PC-3 (cell line): Measurements from ENCODE around the gene ARHGEF6. TPM values are rescaled to one million over a fixed set of nuclear protein-coding genes. Genes with fewer than 3 reads are reported as not detected.

Experiments
- ATAC-seq: fragments of 200-7000 bp; cut with Tn5 transposase; 2 replicates; pipeline ENCODE4 v1.9.1; 2020; ENCODE audit warnings: mild to moderate bottlenecking, moderate library complexity
- BruUV-seq: library from RNA; stranded (reverse); fragments of 400-500 nt; replicated peaks from 2 replicates; lab custom pipeline; 2021; lab: Mats Ljungman, UMichigan
- CTCF ChIA-PET: fragments of 300-600 bp; sonication (Branson Sonifier 250); formaldehyde crosslinking; loops from one replicate; lab custom pipeline; 2022; ENCODE audit warnings: antibody characterized with exemption; lab: Charles Lee
- POLR2A ChIA-PET: fragments of 300-600 bp; sonication (Branson Sonifier 250); formaldehyde crosslinking; loops from one replicate; lab custom pipeline; 2022; ENCODE audit warnings: antibody characterized with exemption; ENCODE audit not compliant: unreplicated experiment; lab: Charles Lee
- DNase-seq: peaks from one replicate; pipeline ENCODE4 v3.0.0-alpha.2; 2015
- H2AFZ ChIP-seq: fragments of 300-600 bp; sonication (generic); 2 replicates; pipeline ENCODE4 v1.6.0; 2016; ENCODE audit warnings: antibody characterized with exemption, low read length
- H3F3A ChIP-seq: fragments of 300-600 bp; sonication (generic); one replicate; pipeline ENCODE4 v1.6.0; 2017; ENCODE audit warnings: antibody characterized with exemption, low read length, control low read depth, mild to moderate bottlenecking; ENCODE audit not compliant: unreplicated experiment
- H3K27ac ChIP-seq: fragments of 300-600 bp; sonication (generic); 2 replicates; pipeline ENCODE4 v1.5.1; 2016; ENCODE audit warnings: mild to moderate bottlenecking, low read length
- H3K27me3 ChIP-seq: fragments of 300-600 bp; sonication (generic); 2 replicates; pipeline ENCODE4 v1.6.1; 2016; ENCODE audit warnings: low read length, mixed read lengths
- H3K36me3 ChIP-seq: fragments of 300-600 bp; sonication (generic); 2 replicates; pipeline ENCODE4 v1.6.1; 2016; ENCODE audit warnings: low read depth, mixed run types, low read length, mixed read lengths
- H3K4me1 ChIP-seq: fragments of 300-600 bp; sonication (generic); 2 replicates; pipeline ENCODE4 v1.5.1; 2016; ENCODE audit warnings: low read length; ENCODE audit not compliant: insufficient read depth
- H3K4me2 ChIP-seq: fragments of 300-600 bp; sonication (generic); 2 replicates; pipeline ENCODE4 v1.6.0; 2016; ENCODE audit warnings: low read length
- H3K4me3 ChIP-seq: fragments of 300-600 bp; sonication (generic); 2 replicates; pipeline ENCODE4 v1.5.1; 2016; ENCODE audit warnings: mild to moderate bottlenecking, low read length, mixed read lengths
- H3K79me2 ChIP-seq: fragments of 300-600 bp; sonication (generic); 2 replicates; pipeline ENCODE4 v1.6.1; 2017; ENCODE audit warnings: low read length, mixed read lengths
- H3K9ac ChIP-seq: fragments of 300-600 bp; sonication (generic); 2 replicates; pipeline ENCODE4 v1.6.0; 2016; ENCODE audit warnings: mild to moderate bottlenecking, low read length
- H3K9me2 ChIP-seq: fragments of 300-600 bp; sonication (generic); replicated peaks from 2 replicates; pipeline ENCODE4 v1.6.1; 2016; ENCODE audit warnings: mixed run types, low read length, mixed read lengths
- H3K9me3 ChIP-seq: fragments of 300-600 bp; sonication (generic); 2 replicates; pipeline ENCODE4 v1.6.1; 2016; ENCODE audit warnings: low read length, mixed read lengths
- H4K20me1 ChIP-seq: fragments of 300-600 bp; sonication (generic); 2 replicates; pipeline ENCODE4 v1.6.1; 2016; ENCODE audit warnings: low read length, mixed read lengths
- EZH2 ChIP-seq: fragments of 300-600 bp; sonication (generic); IDR thresholded peaks from one replicate; pipeline ENCODE4 v1.6.1; 2017; ENCODE audit warnings: antibody characterized with exemption, mild to moderate bottlenecking, low read length; ENCODE audit not compliant: unreplicated experiment
- EZH2phosphoT487 ChIP-seq: fragments of 300-600 bp; sonication (generic); IDR thresholded peaks from 2 replicates; pipeline ENCODE4 v1.6.1; 2018; ENCODE audit warnings: mild to moderate bottlenecking, antibody characterized with exemption, low read length, borderline replicate concordance
- intact Hi-C: fragments of 100-400 bp; cut with micrococcal nuclease; formaldehyde crosslinking; loops from 2 replicates; pipeline ENCODE4 v1.9.0; 2023
- total RNA-seq: library from RNA; depleted of rRNA; stranded (reverse); fragments of >200 nt; gene quantifications from 2 replicates; pipeline ENCODE4 v1.2.3, GENCODE V29; 2014
- TF ChIP-seq, protein P1 (sequence below): fragments of 300-600 bp; sonication (generic); conservative IDR thresholded peaks from 2 replicates; pipeline ENCODE4 v1.5.1; 2017; ENCODE audit warnings: antibody characterized with exemption, low read depth, mild to moderate bottlenecking, low read length

ARHGEF6 gene
- total RNA-seq, 1 experiment from 2014 or later, result 3.3 TPM

DNA sequence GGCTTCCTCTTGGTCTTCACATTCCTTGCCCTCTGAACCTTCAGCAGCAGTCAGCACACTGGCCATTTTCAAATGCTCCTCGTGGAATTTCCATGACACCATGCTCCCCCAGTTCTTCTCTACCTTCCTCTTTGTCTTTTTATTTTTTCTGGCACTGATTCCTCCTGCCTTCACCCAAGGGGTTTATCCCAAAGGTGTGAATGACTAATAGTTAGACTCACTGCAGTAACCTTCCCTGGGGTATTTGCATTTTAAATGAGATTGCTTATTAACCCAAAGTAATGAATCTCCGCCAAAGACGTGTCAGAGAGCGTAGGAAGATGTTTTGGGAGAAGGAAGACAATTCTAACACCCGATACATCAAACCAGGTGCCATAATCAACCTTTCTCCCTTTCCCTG is 96.6 kb downstream of the ARHGEF6 start:
- ChIA-PET CTCF (no interaction called here), POLR2A (no interaction called here)
- Histone ChIP-seq H3K9me2 (no peaks in the 10 kb centered on the region), H3K27ac (no peak overlapping the region), H3K4me2 (no peak overlapping the region), H3K27me3 (no peaks in the 10 kb centered on the region), H3F3A (no peaks in the 10 kb centered on the region), H3K79me2 (no peaks in the 10 kb centered on the region), H3K4me1 (no peaks in the 10 kb centered on the region), H2AFZ (no peak overlapping the region), H4K20me1 (no peaks in the 10 kb centered on the region), H3K9ac (no peak overlapping the region), H3K4me3 (no peak overlapping the region), H3K36me3 (no peaks in the 10 kb centered on the region), H3K9me3 (no peaks in the 10 kb centered on the region)
- intact Hi-C loops, result no loop called here
- TF ChIP-seq EZH2phosphoT487 (no peak), EZH2 (no peak)
- TF ChIP-seq, protein P1, sequence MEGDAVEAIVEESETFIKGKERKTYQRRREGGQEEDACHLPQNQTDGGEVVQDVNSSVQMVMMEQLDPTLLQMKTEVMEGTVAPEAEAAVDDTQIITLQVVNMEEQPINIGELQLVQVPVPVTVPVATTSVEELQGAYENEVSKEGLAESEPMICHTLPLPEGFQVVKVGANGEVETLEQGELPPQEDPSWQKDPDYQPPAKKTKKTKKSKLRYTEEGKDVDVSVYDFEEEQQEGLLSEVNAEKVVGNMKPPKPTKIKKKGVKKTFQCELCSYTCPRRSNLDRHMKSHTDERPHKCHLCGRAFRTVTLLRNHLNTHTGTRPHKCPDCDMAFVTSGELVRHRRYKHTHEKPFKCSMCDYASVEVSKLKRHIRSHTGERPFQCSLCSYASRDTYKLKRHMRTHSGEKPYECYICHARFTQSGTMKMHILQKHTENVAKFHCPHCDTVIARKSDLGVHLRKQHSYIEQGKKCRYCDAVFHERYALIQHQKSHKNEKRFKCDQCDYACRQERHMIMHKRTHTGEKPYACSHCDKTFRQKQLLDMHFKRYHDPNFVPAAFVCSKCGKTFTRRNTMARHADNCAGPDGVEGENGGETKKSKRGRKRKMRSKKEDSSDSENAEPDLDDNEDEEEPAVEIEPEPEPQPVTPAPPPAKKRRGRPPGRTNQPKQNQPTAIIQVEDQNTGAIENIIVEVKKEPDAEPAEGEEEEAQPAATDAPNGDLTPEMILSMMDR, result no peak
- no TSS peak for BruUV-seq
- DNase-seq, result no peak
- ATAC-seq, result no peak

DNA sequence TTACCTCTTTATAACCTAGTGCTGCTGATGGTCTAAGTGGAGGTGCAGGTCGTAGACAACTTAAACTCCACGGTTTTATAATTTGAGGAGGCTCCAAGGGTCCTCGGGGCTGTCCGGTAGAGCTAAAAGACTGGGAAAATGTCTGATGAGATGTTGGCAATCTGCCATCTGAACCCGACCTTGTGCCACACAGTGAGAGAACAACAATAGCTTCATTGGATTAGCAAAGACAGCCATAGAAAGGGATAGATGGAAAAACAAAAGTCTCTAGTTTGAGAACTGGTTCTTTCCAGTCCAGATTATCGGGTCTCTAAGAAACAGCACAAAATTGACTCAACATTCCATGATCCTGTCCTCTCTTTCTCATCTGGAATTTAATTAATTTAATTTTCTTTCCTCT is 101.2 kb downstream of the ARHGEF6 start:
- Histone ChIP-seq H3K4me1 (no peaks in the 10 kb centered on the region), H4K20me1 (no peaks in the 10 kb centered on the region), H3F3A (no peaks in the 10 kb centered on the region), H3K36me3 (no peaks in the 10 kb centered on the region), H3K27me3 (no peaks in the 10 kb centered on the region), H3K4me2 (no peak overlapping the region), H3K9me3 (no peaks in the 10 kb centered on the region), H3K27ac (no peak overlapping the region), H3K9me2 (no peaks in the 10 kb centered on the region), H3K9ac (no peak overlapping the region), H2AFZ (no peak overlapping the region), H3K4me3 (no peak overlapping the region), H3K79me2 (no peaks in the 10 kb centered on the region)
- no peak for TF ChIP-seq EZH2
- TF ChIP-seq, protein P1, result no peak
- no peak for TF ChIP-seq EZH2phosphoT487
- ChIA-PET POLR2A (no interaction called here), CTCF (no interaction called here)
- DNase-seq, result no peak
- no TSS peak for BruUV-seq
- no peak for ATAC-seq
- intact Hi-C loops, result no loop called here

DNA sequence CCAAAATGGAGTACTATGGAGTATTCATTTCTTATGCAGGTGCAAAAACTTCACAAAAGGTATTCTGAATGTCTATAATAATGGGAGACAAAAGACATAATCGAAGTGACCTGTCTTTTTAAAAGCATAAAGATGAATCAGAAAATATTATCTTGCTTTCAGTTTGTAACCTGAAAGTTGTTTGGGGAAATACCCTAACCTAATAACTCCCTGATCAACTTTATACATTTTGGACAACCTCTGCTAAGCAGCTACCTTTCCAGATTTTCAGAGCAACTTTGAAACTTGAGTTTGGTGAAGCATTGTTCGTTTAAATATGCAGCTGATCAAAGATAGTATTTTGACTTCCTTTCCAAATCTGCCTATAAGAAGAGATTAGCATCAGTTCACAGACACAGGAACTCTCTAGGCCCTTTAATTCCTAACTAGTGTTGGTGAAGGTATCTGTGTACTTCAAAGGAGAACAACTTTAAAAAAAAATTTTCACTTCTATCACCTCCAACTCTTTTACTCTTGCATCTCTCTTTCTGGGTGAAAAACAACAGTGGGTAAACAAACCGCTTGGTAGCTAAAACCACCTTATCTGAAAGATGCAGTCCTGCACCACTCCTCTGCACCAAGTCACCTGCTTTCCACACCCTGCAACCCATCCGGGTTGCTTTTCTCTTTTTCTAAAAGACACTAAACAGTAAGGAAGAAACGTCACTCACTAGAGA is 106.3 kb downstream of the ARHGEF6 start:
- Histone ChIP-seq H3K4me1 (no peaks in the 10 kb centered on the region), H3K4me2 (no peak overlapping the region), H3K4me3 (no peak overlapping the region), H3K79me2 (no peaks in the 10 kb centered on the region), H3K9me2 (no peaks in the 10 kb centered on the region), H3K27ac (no peak overlapping the region), H3K9ac (no peak overlapping the region), H3K36me3 (no peaks in the 10 kb centered on the region), H3F3A (no peaks in the 10 kb centered on the region), H4K20me1 (no peaks in the 10 kb centered on the region), H3K27me3 (no peaks in the 10 kb centered on the region), H3K9me3 (no peaks in the 10 kb centered on the region), H2AFZ (no peak overlapping the region)
- ATAC-seq (no peak), DNase-seq (no peak)
- intact Hi-C loops, result no loop called here
- no peak for TF ChIP-seq EZH2
- CTCF ChIA-PET, result no interaction called here
- BruUV-seq, result no TSS peak
- POLR2A ChIA-PET, result no interaction called here
